Measurements from ENCODE around the gene TMEM200C. TPM values are rescaled to one million over a fixed set of nuclear protein-coding genes. Genes with fewer than 3 reads are reported as not detected.

TMEM200C gene
- total RNA-seq, 6 experiments from 2014 or later: 0.19 to 1.6 (median 1.1) TPM

- TF ChIP-seq POLR2A (IDR thresholded peaks at IDR 0.05) (no peak), CTCF (IDR thresholded peaks at IDR 0.05) (no peak)
- DNase-seq (no peak), ATAC-seq (no peak)
- Histone ChIP-seq H3K9me3 (no peaks in the 10 kb centered on the region), H3K4me3 (no peak overlapping the region), H3K27me3 (no peaks in the 10 kb centered on the region), H3K27ac (no peak overlapping the region), H3K4me1 (no peaks in the 10 kb centered on the region), H3K36me3 (no peaks in the 10 kb centered on the region)
- intact Hi-C loops (cut with DNase I): no loop called here
- WGBS (ENCODE audit: insufficient coverage, low coverage, low lambda C conversion rate, missing lambda C conversion rate): 67% methylated on average over 2 of the region's 3 CpGs
Observed at GRCh38 chr18:5918205-5918858, 23.0 kb upstream of the TMEM200C start.

GRCh38 chr18:5914951-5915350 lies 19.6 kb upstream of the TMEM200C start:
- intact Hi-C loops (cut with DNase I): no loop called here
- no peak for ATAC-seq
- H3K27ac ChIP-seq: no peak overlapping the region

GRCh38 chr18:5914016-5914415 lies 18.7 kb upstream of the TMEM200C start:
- Histone ChIP-seq H3K27me3 (no peaks in the 10 kb centered on the region), H3K36me3 (no peaks in the 10 kb centered on the region), H3K9me3 (no peaks in the 10 kb centered on the region), H3K4me1 (no peaks in the 10 kb centered on the region), H3K27ac (no peak overlapping the region), H3K4me3 (no peak overlapping the region)
- intact Hi-C loops (cut with DNase I): no loop called here
- DNase-seq: no peak
- no peak for ATAC-seq
- 27% methylated on average over 1 of the region's 1 CpG for WGBS (ENCODE audit: insufficient coverage, low coverage, low lambda C conversion rate, missing lambda C conversion rate)
- TF ChIP-seq CTCF (IDR thresholded peaks at IDR 0.05): no peak
- TF ChIP-seq POLR2A (IDR thresholded peaks at IDR 0.05): no peak

More at GRCh38 chr18:5914951-5915350, 19.6 kb upstream of the TMEM200C start:
- no peaks in the 10 kb centered on the region for H3K4me1 ChIP-seq
- WGBS (ENCODE audit: insufficient coverage, low coverage, low lambda C conversion rate, missing lambda C conversion rate): 70% methylated on average over 5 of the region's 5 CpGs
- H3K36me3 ChIP-seq: no peaks in the 10 kb centered on the region
- no peak for TF ChIP-seq POLR2A (IDR thresholded peaks at IDR 0.05)
- no peak for TF ChIP-seq CTCF (IDR thresholded peaks at IDR 0.05)
- DNase-seq: no peak
- H3K4me3 ChIP-seq: no peak overlapping the region
- H3K27me3 ChIP-seq: no peaks in the 10 kb centered on the region
- H3K9me3 ChIP-seq: no peaks in the 10 kb centered on the region

- no peak for DNase-seq
- Histone ChIP-seq H3K4me3 (no peak overlapping the region), H3K27ac (no peak overlapping the region), H3K36me3 (no peaks in the 10 kb centered on the region), H3K9me3 (no peaks in the 10 kb centered on the region), H3K4me1 (no peaks in the 10 kb centered on the region), H3K27me3 (no peaks in the 10 kb centered on the region)
- no peak for TF ChIP-seq CTCF (IDR thresholded peaks at IDR 0.05)
- intact Hi-C loops (cut with DNase I): no loop called here
- WGBS (ENCODE audit: insufficient coverage, low coverage, low lambda C conversion rate, missing lambda C conversion rate): 72% methylated on average over 7 of the region's 7 CpGs
- no peak for ATAC-seq
Observed at GRCh38 chr18:5912566-5912965, 17.2 kb upstream of the TMEM200C start.

Data from right lobe of liver (tissue), 6 donors.